Muscle of back (tissue), 11 donors: Measurements from ENCODE around the gene RAB8B. TPM values are rescaled to one million over a fixed set of nuclear protein-coding genes. Genes with fewer than 3 reads are reported as not detected.
"Not testable (repeated sequence)": the region's sequence is repeated elsewhere in the genome, so short reads cannot be mapped to it uniquely, and the experiment has no call there.

ENCODE experiments used
- DNase-seq, 3 donors: peaks; one replicate each; pipeline versions ENCODE4 v3.0.0 to v3.0.0-alpha.2; 2013
- polyA plus RNA-seq, 10 donors: library from polyadenylated mRNA; unstranded; fragments of 120-200 nt; gene quantifications; one replicate each; pipeline ENCODE4 v1.2.1, GENCODE V29; 2013; ENCODE audit not compliant: insufficient read length in 10 of 10

The RAB8B gene
- polyA plus RNA-seq, 10 donors, result 17.8 to 30.0 (median 22.3) TPM

DNA sequence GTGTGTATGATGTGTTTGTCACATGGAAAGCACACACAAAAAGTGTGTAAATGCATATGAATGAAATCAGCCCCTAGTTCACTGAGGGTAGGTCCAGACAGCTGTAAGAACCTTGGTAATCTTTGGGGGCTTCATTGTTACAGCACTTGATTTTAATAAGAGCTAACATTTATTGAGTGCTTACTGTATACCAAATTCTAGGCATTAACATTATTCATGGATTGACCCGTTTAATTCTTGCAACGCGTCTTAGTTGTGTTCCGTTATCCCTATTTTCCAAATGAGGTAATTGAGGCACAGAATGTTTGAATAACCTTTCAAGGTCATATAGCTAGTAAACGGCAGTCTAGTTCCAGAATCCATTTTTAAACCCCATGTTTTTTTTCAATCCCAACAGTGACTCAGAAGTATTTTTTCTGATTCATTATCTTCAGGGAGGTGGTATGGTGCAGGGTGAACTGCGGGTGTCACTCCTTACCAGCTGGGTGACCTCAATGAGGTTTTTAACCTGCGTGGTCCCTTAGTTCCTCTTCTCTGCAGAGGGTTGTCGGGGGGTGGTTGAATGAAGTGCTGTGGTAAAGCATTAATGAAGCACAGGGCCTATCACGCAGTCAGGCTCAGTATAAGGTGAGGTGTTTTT lies 14.2 kb downstream of the RAB8B start:
- no peak for DNase-seq

DNA sequence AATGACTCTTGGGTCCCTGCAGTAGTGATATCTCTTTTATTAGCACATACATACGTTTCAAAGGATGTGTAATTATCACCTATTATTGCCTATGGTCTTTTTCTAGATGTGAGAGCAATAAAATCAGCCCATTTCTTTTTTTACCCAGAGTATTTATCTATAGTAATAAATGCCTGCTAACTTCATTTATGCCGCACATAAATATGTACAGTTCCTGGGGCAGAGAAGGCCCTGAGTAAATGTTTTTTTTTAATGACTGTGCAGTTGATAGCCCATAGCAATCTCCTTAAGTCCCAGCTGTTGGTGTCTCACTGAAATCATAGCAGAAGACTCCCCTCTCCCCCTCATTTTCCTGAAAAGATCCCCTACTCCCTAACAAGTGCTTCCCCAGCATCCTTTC lies 16.7 kb downstream of the RAB8B start:
- DNase-seq, result no peak

DNA sequence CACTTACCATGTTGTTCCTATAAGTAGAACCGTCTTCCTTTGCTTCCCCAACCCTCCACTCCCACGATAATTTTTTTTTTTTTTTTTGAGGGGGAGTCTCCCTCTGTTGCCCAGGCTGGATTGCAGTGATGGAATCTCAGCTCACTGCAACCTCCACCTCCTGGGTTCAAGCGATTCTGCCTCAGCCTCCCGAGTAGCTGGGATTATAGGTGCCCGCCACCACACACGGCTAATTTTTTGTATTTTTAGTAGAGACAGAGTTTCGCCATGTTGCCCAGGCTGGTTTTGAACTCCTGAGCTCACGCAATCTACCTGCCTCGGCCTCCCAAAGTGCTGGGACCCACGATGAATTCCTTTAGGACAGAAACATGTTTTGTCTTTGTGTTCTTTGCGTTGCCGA lies 19.4 kb downstream of the RAB8B start:
- DNase-seq, result not testable (repeated sequence)

DNA sequence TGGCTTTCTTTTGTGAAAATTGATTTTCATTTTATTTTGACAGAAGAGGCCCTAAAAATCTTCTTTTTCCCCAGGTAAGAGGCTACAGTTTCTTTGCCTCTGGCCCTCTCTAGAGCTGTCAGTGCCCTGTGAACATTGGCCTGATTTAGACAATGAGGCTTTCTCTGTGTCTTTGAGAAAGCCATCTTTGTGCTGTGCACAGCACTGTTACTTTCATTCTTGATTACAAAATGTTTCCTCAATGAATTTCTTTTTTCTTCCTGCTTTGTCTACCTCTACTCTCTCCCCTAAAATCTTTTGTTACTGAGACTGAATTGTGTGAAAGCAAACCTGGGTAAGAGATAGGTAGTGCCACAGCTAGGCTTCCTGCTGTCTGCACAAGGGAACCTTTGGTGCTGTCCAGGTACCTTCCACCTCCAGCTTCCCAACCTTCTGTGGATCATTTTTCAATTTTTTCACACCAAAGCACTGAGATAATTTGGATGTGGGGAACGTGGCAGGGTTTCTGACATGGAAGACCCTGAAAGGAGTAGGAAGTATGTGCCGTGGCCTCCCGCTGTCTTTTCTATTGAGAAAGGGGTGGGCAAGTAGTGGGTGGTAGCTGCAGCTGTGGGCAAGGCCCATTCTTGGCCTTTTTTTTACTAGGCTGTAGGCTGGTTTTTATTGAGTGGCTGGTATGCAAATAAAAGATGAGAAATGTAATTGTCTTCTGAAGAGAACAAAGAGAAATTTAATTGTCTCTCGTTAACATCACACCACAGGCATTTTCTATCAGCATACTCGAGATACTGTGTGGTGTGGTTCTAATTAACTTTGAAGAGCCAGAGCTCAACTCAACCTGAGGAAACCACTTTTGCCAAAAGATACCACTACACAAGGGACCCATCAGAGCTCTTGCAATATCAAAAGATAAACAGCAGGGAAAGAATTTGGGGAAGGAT lies 21.0 kb downstream of the RAB8B start:
- DNase-seq, result no peak

DNA sequence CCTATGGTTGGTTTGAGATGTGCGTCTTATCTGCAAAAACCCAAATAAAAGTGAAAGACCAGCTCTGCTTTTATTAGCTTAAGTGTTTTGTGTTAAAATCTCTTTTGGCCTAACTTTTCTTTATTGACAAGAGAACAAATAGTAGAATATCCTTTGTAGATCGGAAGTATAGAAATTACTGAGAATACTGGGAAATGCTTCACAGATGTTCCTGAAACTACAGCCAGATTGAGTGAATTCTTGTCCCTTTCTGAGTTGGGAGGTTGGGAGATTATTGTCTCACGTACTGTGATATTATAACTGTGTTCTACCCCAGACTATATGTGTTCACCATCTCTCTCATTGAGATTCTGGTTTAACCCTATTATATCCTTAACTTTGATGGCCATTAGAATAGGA lies 21.7 kb downstream of the RAB8B start:
- DNase-seq, result peak in 1 of 3 donors; percentile 65

DNA sequence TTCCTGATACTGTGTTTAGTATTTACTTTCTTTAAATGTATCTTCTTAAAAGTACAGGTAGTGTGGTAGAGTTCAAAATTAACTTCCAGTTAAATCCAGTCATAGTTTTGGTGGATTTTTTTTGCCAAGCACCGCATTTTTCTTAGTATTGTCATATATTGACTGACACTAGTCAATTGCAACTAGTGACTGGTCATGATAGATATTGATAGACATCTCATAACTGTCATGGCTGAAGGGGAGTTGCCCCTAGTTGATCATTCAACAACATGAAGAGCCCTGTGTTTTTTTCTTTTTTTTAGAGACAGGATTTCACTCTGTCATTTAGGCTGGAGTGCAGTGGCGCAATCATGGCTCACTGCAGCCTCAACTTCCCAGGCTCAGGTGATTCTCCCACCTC lies 22.1 kb downstream of the RAB8B start:
- DNase-seq, result no peak

DNA sequence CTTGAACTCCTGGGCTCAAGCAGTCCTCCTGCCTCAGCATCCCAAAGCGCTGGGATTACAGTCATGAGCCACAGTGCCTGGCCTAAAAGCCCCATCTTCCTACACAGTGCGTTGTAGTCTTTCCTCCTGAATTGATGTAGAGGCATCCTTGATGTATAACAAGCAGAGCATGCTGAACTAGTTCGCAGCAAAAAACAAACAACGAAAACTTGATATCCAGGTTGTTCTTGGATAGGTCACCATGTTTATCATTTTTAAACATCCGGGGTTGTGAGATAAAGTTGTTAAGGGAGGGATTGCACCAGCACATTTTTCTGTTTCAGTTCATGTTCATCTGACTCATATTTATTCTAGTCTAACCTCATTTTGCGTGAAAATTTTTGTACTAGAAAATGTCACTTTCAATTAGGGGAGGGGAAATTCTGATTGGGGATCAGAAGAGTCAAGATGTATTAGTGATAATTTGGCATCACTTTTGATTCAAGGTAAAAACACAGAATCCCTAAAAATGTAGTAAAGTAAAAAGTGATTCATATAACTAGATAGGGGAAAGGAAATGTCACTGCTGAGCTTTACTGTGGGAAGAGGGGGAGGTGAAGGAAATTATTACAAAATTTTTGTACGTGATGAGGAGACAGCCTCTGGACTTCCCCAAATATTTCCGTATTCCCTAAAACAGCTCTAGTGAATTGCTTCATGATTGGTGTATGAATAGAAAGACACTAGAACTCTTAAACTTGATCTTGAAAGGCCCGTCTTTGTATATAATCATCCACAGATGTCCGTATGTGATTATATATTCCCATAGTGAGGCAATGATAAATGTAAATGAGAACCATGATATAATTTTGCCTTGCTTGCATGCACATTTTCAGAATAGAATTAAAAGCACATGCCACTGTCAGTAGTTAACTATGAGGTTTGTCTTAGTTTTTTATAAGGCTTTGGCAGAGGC lies 22.9 kb downstream of the RAB8B start:
- DNase-seq, result peak; percentile 70 to 88 (median 84)

DNA sequence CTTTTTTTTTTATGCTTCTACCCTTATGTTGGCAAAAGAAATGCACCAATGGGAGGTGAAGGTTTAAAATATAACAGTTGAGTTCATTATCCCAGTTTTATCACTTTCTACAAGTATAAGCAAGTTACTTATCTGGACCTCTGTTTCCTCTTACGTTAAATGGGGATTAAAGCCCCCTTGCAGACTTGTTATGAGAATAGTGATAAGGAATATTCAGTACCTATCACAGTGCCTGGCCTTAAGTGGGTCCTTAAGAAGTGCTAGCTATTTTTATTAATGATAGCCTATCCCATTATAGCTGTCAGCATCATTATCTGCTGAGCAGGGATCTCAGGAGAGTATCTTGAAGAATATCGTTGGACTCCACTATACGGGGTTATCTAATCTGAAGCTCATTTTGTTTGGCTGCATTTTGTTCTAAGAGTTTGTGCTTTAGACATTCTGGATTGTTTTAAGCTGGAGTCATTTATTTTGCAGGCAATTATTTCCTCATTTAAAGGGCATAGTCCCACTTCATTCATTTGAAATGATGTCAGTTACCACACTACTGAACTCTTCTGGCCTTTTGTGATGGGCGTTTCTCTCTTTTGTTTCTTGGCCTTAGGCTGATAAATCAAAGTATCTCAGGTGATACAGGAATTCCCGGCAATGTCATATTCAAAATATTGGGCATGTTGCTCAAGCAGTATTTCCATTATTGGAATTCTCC lies 28.8 kb downstream of the RAB8B start:
- peak in 2 of 3 donors; percentile 45 for DNase-seq

DNA sequence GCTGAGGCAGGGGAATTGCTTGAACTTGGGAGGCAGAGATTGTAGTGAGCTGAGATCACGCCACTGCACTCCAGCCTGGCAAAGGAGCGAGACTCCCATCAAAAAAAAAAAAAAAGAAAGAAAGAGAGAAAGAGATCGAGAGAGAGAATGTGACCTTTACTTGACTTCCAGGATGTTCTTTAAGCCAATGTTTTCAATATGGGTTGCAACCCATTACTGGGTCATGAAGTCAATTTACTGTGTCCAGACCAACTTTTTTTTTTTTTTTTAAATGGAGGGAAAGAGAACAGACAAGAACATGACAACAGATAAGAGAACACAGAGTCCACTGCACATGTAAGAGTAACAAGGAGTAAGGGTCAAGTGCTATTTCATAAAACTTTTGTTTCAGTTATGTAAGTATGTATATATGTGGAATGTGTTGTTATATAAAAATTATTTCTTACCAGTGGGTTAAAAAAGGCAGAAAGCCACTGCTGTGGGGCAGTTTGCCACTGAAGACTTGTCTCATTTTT lies 29.8 kb downstream of the RAB8B start:
- no peak for DNase-seq

DNA sequence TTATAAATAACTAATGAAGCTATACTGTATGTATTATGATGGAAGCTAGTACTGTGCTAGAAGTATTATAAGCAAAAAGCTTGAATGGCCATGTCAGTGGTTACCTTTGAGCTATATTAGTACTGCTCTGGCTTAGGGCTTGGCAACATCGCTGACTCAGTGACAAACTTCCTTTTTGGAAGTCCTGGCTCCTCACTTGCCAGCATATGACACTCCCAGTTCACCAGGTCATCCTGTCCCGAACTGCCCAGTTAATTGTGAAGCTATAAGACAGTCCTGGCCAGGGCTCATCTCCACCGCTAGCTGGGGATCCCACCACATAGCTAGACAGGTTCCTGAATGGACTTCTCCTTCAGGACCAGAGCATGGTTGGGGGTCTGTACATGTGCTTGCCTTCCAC lies 31.9 kb downstream of the RAB8B start:
- no peak for DNase-seq

DNA sequence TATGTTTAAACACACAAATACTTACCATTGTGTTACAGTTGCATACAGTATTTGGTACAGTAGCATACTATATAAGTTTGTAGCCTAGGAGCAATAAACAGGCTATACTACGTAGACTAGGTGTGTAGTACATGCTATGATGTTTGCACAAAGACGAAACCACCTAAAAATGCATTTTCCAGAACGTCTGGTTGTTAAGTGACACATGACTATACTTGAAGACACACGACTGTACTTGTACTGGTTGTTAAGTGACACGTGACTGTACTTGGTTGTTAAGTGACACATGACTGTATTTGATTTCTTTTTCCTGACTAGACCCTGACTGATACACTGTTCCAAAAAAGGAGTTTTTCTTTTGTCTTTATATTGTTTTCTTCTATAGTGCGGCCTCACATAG lies 34.1 kb downstream of the RAB8B start:
- DNase-seq, result no peak

DNA sequence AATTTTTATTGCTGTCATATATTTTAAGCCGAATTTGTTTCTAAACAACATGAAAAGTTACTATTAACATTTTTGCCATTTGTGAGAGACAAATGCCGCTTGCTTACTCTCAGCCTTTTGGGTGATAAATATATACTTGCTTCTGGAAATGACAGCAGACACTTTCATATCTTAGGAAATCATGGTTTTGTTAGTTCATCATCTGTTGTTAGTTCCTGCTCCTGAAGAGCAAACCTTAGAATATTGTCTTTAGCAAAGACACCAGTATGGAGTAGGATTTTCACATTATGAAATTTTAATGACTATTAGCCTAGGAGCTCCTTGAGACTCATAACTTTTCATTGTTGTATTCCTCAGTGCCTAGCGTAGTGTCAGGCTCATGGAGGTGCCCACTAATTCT lies 36.0 kb downstream of the RAB8B start:
- no peak for DNase-seq

DNA sequence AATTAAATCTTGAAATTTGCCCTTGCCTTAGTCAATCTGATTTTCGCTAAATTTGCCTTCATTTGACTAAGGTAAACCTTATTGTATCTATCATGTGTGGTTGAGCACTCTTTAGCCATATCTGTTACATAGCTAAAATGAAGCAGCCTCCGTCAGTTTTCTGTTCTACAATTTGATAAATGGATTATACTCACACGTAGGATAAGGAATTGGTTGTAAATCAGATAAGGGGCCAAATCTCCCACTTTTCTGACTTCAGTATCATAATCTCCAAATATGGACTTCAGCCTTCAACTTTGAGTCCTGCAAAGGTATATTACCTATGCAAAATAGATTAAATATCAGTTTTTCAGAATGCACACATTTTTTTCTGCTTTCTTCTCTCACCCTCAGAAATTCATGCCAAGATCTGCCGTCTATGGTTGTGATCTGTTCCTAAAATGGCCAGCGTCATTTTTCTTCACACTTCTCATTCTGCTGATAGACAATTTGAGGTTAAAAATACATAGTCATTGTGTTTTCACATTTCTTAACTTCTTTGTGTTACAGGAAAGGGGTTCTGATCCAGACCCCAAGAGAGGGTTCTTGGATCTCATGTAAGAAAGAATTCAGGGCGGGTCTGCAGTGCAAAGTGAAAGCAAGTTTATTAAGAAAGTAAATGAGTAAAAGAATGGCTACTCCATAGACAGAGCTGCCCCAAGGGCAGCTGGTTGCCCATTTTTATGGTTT lies 36.9 kb downstream of the RAB8B start:
- DNase-seq, result no peak

DNA sequence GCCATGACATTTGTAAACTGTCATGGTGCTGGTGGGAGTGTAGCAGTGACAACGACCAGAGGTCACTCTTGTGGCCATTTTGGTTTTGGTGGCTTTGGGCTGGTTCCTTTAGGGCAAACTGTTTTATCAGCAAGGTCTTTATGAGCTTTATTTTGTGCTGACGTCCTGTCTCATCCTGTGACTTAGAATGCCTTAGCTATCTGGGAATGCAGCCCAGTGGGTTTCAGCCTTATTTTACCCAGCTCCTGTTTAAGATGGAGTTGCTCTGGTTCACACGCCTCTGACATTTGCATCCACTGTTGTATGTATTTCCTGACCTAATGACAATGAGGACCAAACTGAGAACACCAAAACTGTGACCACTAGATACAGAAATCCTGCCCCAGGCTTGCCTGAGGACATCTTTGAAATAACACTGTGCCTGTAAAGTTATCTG lies 37.6 kb downstream of the RAB8B start:
- DNase-seq, result no peak

DNA sequence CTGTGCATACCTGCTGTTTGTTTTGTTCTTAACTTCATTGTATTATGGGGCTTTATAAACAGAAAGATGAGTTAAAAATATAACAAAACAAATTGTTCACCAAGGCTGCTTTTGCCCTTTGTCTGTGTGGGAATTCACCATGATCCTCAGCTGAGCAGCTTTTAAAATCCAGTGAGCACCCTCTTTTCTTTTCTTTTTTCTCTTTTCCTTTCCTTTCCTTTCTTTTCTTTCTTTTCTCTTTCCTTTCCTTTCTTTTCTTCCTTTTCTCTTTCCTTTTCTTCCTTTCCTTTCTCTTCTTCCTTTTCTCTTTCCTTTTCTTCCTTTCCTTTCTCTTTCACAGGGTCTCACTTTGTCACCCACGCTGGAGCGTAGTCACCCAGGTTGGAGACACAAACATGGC lies 38.3 kb downstream of the RAB8B start:
- DNase-seq, result no peak

DNA sequence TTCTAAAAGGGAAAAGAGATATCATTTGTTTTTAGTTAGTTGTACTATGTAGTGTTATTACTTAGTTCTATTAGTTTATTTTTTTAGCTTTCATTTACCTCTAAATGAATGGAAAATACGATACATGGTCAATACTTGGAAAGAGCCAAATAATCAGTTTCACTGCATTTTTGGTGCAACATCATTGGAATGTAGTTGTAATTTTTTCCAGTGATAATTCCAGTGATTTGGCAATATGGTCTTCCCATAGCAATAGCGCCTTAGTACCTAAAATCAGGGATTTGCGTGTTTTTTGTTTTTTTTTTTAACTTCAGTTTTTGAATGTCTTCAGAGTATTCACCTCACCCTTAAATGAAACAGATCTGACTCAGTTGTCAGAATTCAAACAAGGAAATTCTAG lies 41.8 kb downstream of the RAB8B start:
- no peak for DNase-seq

DNA sequence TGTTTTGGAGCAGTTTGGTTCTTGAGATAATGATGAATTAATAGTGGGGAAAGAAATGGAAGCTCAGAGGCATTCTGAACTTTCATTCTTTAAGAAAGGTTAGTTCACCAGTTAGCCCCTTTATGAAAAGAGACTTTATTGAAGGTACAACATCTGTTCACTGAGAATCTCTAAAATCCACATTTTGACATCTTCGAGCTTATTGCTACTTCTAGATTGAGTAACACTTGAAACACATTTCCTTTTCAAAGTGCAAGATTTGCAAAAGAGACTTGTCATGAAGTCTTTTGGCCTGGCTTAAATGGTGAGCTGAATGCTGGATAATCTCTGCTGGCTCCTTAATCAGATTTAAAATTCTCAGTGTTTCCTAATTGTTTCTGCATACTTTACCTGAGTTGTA lies 42.3 kb downstream of the RAB8B start:
- DNase-seq, result no peak

DNA sequence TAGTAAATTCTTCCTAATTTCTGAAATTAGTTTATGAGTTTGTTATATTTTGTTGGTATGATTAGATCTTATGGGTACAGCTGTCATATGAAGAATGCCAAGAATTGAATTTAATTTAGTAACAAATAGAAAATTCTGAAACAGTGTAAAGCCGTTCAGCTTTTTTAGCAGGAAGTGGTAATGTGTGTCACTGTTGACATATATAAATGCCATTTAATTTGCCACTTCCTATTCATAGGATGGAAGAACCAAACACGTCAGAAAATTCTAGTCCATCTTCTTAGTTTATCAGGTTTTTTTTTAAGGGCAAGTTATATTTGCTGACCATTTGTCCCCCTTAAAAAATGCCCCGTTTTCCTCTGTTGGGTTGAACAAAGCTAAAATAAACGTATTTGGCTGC lies 43.0 kb downstream of the RAB8B start:
- no peak for DNase-seq

DNA sequence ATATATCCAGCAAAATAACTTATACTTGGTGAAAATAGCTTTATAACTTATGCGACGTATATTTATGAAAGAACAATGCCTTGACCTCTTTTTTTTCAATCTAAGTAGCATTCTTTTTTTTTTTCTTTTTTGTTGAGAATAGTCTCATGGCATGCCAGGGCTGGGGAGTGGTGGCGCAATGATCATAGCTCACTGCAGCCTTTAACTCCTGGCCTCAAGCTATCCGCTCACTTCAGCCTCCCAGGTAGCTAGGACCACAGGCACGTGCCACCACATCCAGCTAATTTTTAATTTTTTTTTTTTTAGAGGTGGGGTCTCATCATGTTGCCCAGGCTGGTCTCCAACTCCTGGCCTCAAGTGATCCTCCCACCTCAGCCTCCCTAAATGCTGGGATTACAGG lies 43.5 kb downstream of the RAB8B start:
- no peak for DNase-seq

DNA sequence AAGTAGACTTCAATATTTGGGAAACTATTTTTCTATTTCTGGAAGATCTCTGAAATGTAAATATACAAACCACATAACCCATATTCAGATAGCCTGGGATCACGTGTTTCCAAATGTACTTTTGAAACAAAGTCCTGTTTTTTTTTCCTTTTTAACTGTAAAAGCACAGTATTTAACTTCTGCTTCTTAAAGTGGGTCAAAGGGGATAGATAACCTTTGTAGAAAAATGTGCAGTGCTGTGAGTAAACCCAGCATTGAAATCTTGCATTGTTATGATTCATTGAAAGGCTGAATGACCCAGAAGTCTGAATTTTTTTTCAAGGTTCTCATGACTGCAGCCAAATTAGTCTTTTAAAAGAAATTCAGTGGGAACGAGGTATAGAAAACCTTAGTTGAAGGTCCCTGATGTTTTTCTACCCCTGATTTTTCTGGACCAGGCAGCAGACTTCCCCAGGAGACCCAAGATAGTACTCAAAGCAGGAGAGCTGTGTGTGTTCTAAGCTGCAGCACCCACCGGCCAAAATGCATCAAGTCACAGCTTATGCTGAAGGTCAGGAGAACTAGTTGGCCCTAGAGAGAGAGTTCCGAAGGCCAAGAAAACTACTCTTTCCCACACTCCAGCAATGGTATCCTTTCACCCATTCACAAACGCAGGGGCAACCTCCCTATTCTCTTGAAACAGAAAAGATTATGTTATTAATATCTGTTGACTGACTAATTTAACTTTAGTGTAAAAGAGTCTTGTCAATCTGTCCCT lies 44.4 kb downstream of the RAB8B start:
- DNase-seq, result no peak
